ENCODE measurements around the gene TLL1.

Gene TLL1

GRCh38 chr4:165906272-165906671 is 33.2 kb downstream of the TLL1 start:
- ATAC-seq (ENCODE audit: insufficient read depth, low read depth) (no peak), DNase-seq (no peak)
- Histone ChIP-seq H3K27ac (ENCODE audit: low read length) (no peak overlapping the region), H3K9me3 (ENCODE audit: insufficient read depth, low read length, severe bottlenecking) (no peaks in the 10 kb centered on the region), H3K79me2 (ENCODE audit: insufficient read depth, low read length) (no peaks in the 10 kb centered on the region), H3K9ac (ENCODE audit: low read depth, low read length) (no peak overlapping the region), H2AFZ (ENCODE audit: low read depth, low read length) (no peak overlapping the region), H3K4me2 (ENCODE audit: insufficient read depth, low read length) (no peak overlapping the region), H3K27me3 (ENCODE audit: insufficient read depth, low read length, poor library complexity) (no peaks in the 10 kb centered on the region), H3K36me3 (ENCODE audit: insufficient read depth, low read length) (no peaks in the 10 kb centered on the region), H4K20me1 (ENCODE audit: insufficient read depth, low read length) (no peaks in the 10 kb centered on the region), H3K4me3 (ENCODE audit: low read depth in 1 of 2, low read length in 2 of 2) (no peak overlapping the region), H3K4me1 (ENCODE audit: insufficient read depth, low read length) (no peaks in the 10 kb centered on the region)
- TF ChIP-seq CTCF (IDR thresholded peaks at IDR 0.05; ENCODE audit: borderline replicate concordance, extremely low read depth, low read length, poor library complexity, severe bottlenecking) (no peak), EZH2 (IDR thresholded peaks at IDR 0.05; ENCODE audit: borderline replicate concordance, low read depth, low read length, severe bottlenecking) (no peak)

GRCh38 chr4:165909947-165910346 is 36.9 kb downstream of the TLL1 start:
- H3K27me3 ChIP-seq (ENCODE audit: insufficient read depth, low read length, poor library complexity): no peaks in the 10 kb centered on the region
- no peak for TF ChIP-seq CTCF (IDR thresholded peaks at IDR 0.05; ENCODE audit: borderline replicate concordance, extremely low read depth, low read length, poor library complexity, severe bottlenecking)
- TF ChIP-seq EZH2 (IDR thresholded peaks at IDR 0.05; ENCODE audit: borderline replicate concordance, low read depth, low read length, severe bottlenecking): no peak
- H3K79me2 ChIP-seq (ENCODE audit: insufficient read depth, low read length): no peaks in the 10 kb centered on the region
- no peak overlapping the region for H3K27ac ChIP-seq (ENCODE audit: low read length)
- H2AFZ ChIP-seq (ENCODE audit: low read depth, low read length): no peak overlapping the region
- H3K9ac ChIP-seq (ENCODE audit: low read depth, low read length): no peak overlapping the region
- H3K4me1 ChIP-seq (ENCODE audit: insufficient read depth, low read length): no peaks in the 10 kb centered on the region
- no peaks in the 10 kb centered on the region for H3K9me3 ChIP-seq (ENCODE audit: insufficient read depth, low read length, severe bottlenecking)
- DNase-seq (no peak), ATAC-seq (ENCODE audit: insufficient read depth, low read depth) (no peak)
- no peaks in the 10 kb centered on the region for H4K20me1 ChIP-seq (ENCODE audit: insufficient read depth, low read length)
- no peak overlapping the region for H3K4me3 ChIP-seq (ENCODE audit: low read depth in 1 of 2, low read length in 2 of 2)
- no peak overlapping the region for H3K4me2 ChIP-seq (ENCODE audit: insufficient read depth, low read length)
- H3K36me3 ChIP-seq (ENCODE audit: insufficient read depth, low read length): no peaks in the 10 kb centered on the region

- no peak for ATAC-seq (ENCODE audit: insufficient read depth, low read depth)
- TF ChIP-seq CTCF (IDR thresholded peaks at IDR 0.05; ENCODE audit: borderline replicate concordance, extremely low read depth, low read length, poor library complexity, severe bottlenecking): no peak
- TF ChIP-seq EZH2 (IDR thresholded peaks at IDR 0.05; ENCODE audit: borderline replicate concordance, low read depth, low read length, severe bottlenecking): no peak
Observed at GRCh38 chr4:165915215-165915614, 42.2 kb downstream of the TLL1 start.

GRCh38 chr4:165921546-165921945 is 48.5 kb downstream of the TLL1 start:
- ATAC-seq (ENCODE audit: insufficient read depth, low read depth): no peak
- H3K4me2 ChIP-seq (ENCODE audit: insufficient read depth, low read length): no peak overlapping the region

More at GRCh38 chr4:165915215-165915614, 42.2 kb downstream of the TLL1 start:
- H3K36me3 ChIP-seq (ENCODE audit: insufficient read depth, low read length): no peaks in the 10 kb centered on the region
- no peak overlapping the region for H3K27ac ChIP-seq (ENCODE audit: low read length)
- H3K27me3 ChIP-seq (ENCODE audit: insufficient read depth, low read length, poor library complexity): no peaks in the 10 kb centered on the region
- no peaks in the 10 kb centered on the region for H4K20me1 ChIP-seq (ENCODE audit: insufficient read depth, low read length)
- H2AFZ ChIP-seq (ENCODE audit: low read depth, low read length): no peak overlapping the region
- H3K4me2 ChIP-seq (ENCODE audit: insufficient read depth, low read length): no peak overlapping the region
- H3K9me3 ChIP-seq (ENCODE audit: insufficient read depth, low read length, severe bottlenecking): no peaks in the 10 kb centered on the region
- H3K9ac ChIP-seq (ENCODE audit: low read depth, low read length): no peak overlapping the region
- H3K4me3 ChIP-seq (ENCODE audit: low read depth in 1 of 2, low read length in 2 of 2): no peak overlapping the region
- H3K4me1 ChIP-seq (ENCODE audit: insufficient read depth, low read length): no peaks in the 10 kb centered on the region
- H3K79me2 ChIP-seq (ENCODE audit: insufficient read depth, low read length): no peaks in the 10 kb centered on the region
- DNase-seq: no peak

More at GRCh38 chr4:165921546-165921945, 48.5 kb downstream of the TLL1 start:
- Histone ChIP-seq H4K20me1 (ENCODE audit: insufficient read depth, low read length) (no peaks in the 10 kb centered on the region), H3K79me2 (ENCODE audit: insufficient read depth, low read length) (no peaks in the 10 kb centered on the region), H3K4me1 (ENCODE audit: insufficient read depth, low read length) (no peaks in the 10 kb centered on the region), H3K36me3 (ENCODE audit: insufficient read depth, low read length) (no peaks in the 10 kb centered on the region), H3K4me3 (ENCODE audit: low read depth in 1 of 2, low read length in 2 of 2) (no peak overlapping the region), H3K27ac (ENCODE audit: low read length) (no peak overlapping the region), H3K27me3 (ENCODE audit: insufficient read depth, low read length, poor library complexity) (no peaks in the 10 kb centered on the region), H3K9ac (ENCODE audit: low read depth, low read length) (no peak overlapping the region), H2AFZ (ENCODE audit: low read depth, low read length) (no peak overlapping the region), H3K9me3 (ENCODE audit: insufficient read depth, low read length, severe bottlenecking) (no peaks in the 10 kb centered on the region)
- TF ChIP-seq CTCF (IDR thresholded peaks at IDR 0.05; ENCODE audit: borderline replicate concordance, extremely low read depth, low read length, poor library complexity, severe bottlenecking): no peak
- DNase-seq: no peak
